Colonic mucosa (tissue), 4 donors: ENCODE results near the gene FAM3B. TPM values are rescaled to one million over a fixed set of nuclear protein-coding genes. Genes with fewer than 3 reads are reported as not detected.
A peak's percentile ranks its signal among the peaks of the same experiment; 100 is the strongest.
"Not testable (repeated sequence)": the region's sequence is repeated elsewhere in the genome, so short reads cannot be mapped to it uniquely, and the experiment has no call there.

Experiments
- DNase-seq: peaks from one replicate; pipeline ENCODE4 v3.0.0-alpha.2; 2020
- H3K27ac ChIP-seq: fragments of 200-600 bp; one replicate; pipeline ENCODE4 v1.8.0; 2021
- H3K27me3 ChIP-seq: fragments of 200-600 bp; one replicate; pipeline ENCODE4 v1.8.0; 2021
- H3K36me3 ChIP-seq: fragments of 200-600 bp; one replicate; pipeline ENCODE4 v1.8.0; 2021
- H3K4me1 ChIP-seq: fragments of 200-600 bp; one replicate; pipeline ENCODE4 v1.8.0; 2021; ENCODE audit warnings: mild to moderate bottlenecking
- H3K4me3 ChIP-seq: fragments of 200-600 bp; one replicate; pipeline ENCODE4 v1.8.0; 2021
- H3K9ac ChIP-seq, 2 donors: one replicate each; pipeline ENCODE4 v1.7.0; 2013; ENCODE audit warnings: control low read depth in 2 of 2, low read depth in 2 of 2, low read length in 2 of 2
- H3K9me3 ChIP-seq: fragments of 200-600 bp; one replicate; pipeline ENCODE4 v1.8.0; 2021
- intact Hi-C: fragments of 100-400 bp; cut with DNase I; formaldehyde crosslinking; loops from one replicate; pipeline ENCODE4 v1.14.1; 2022
- total RNA-seq, 2 donors: library from RNA; stranded (reverse); fragmentation: NEBNext Ultra II Directional in 1 of 2; extraction: Animal tissue kit (Norgen Biotek cat#: 25700) in 1 of 2; gene quantifications; one replicate each; pipeline ENCODE4 v1.2.1, GENCODE V29; 2021
- TF ChIP-seq, protein P1 (sequence below): fragments of 200-600 bp; IDR thresholded peaks from one replicate; pipeline ENCODE4 v1.8.0; 2022; ENCODE audit warnings: antibody characterized with exemption, mild to moderate bottlenecking
- donor health status: healthy.
- donor health status: DM: no; HTN: no; CAD: no.
- donor health status: DM: no; HTN: no; CAD: no.

Gene FAM3B
- total RNA-seq, 2 donors from 2014 or later: 0.35 to 0.90 TPM

DNA sequence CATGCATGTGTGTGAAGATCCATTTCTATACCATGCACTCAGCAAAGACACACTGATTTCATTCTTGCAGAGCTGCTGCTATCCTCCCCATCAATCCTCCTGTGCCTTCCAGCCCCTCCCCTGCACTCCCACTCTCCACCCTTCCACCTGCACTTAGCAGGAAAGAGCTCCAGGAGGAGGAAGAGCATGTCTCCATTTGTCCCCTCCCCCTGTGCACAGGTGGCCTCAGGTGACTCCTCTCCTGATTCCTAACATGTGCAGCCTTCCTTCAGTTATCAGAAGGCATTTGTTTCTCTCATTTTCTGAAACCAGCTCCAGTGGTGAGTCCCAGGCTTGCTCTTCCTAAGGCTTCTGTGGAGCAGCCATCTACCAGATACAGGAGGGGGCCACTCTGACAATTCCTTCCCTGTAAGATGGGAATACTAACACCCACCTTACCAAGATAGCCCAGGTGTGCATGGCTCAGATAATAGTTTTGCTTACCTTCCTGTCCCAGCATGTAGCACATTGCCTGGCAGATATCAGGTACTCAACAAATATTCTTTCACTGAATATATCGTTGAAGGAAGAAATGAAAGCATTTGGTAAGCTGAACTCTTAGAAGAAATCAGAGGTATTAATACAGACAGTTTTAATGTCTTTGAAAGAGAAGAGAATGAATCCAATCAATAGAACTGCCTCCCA, 21.9 kb upstream of the FAM3B start:
- DNase-seq: no peak
- Histone ChIP-seq H3K4me3 (no peak overlapping the region), H3K27ac (no peak overlapping the region), H3K27me3 (peaks cover 15% of the 10 kb centered on the region), H3K9me3 (no peaks in the 10 kb centered on the region), H3K36me3 (no peaks in the 10 kb centered on the region), H3K4me1 (no peaks in the 10 kb centered on the region), H3K9ac (no peak overlapping the region)
- TF ChIP-seq, protein P1, sequence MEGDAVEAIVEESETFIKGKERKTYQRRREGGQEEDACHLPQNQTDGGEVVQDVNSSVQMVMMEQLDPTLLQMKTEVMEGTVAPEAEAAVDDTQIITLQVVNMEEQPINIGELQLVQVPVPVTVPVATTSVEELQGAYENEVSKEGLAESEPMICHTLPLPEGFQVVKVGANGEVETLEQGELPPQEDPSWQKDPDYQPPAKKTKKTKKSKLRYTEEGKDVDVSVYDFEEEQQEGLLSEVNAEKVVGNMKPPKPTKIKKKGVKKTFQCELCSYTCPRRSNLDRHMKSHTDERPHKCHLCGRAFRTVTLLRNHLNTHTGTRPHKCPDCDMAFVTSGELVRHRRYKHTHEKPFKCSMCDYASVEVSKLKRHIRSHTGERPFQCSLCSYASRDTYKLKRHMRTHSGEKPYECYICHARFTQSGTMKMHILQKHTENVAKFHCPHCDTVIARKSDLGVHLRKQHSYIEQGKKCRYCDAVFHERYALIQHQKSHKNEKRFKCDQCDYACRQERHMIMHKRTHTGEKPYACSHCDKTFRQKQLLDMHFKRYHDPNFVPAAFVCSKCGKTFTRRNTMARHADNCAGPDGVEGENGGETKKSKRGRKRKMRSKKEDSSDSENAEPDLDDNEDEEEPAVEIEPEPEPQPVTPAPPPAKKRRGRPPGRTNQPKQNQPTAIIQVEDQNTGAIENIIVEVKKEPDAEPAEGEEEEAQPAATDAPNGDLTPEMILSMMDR: no peak
- intact Hi-C loops: no loop called here

DNA sequence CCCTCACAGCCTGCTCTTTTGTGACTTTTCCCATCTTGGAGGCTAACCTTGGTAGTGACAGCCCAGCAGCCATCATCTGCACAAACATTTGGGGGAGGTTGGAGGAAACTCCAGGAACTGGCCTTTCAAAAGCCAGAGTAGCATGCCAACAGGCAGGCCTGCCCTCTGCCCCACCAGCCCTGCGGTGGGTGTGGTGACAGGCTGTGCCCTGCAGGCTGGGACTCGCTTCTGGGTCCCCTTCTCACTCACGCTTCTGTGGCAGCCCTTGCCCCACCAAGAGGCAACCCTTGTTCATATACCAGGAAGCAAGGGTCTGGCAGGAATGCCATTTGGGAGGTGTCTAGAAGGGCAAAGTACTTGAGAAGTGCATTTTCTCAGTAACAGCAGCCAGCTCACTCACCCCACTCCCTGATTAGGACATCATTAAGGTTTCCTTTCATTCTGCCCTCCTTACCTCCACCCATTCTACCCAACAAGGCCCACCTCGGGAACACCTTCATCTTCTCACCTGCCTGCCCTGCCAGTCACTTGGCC, 20.8 kb upstream of the FAM3B start:
- Histone ChIP-seq H3K9me3 (no peaks in the 10 kb centered on the region), H3K9ac (peak overlapping the region in 1 of 2 donors; percentile 12), H3K27me3 (peaks cover 13% of the 10 kb centered on the region), H3K4me3 (no peak overlapping the region), H3K27ac (no peak overlapping the region), H3K4me1 (no peaks in the 10 kb centered on the region), H3K36me3 (no peaks in the 10 kb centered on the region)
- intact Hi-C loops: no loop called here
- TF ChIP-seq, protein P1: no peak
- no peak for DNase-seq

DNA sequence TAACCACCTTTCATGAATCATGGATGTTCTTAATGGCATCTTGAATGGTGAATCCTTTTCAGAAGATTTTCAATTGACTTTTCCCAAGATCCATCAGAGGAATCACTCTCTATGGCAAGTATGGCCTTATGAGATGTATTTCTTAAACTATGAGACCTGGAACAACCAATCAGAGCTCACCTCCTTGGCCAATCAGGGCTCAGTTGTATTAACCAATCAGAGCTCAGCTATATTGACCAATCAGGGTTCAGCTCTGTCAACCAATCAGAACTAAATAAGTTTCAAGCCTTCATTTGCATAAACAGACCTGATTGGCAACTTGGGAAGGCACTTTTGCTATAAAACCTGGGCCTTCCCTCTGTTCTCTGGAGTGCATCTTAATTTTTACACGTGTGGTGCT, 13.6 kb upstream of the FAM3B start:
- TF ChIP-seq, protein P1: no peak
- Histone ChIP-seq H3K9ac (no peak overlapping the region), H3K4me3 (no peak overlapping the region), H3K36me3 (no peaks in the 10 kb centered on the region), H3K27me3 (no peaks in the 10 kb centered on the region), H3K4me1 (no peaks in the 10 kb centered on the region), H3K27ac (no peak overlapping the region), H3K9me3 (no peaks in the 10 kb centered on the region)
- no peak for DNase-seq
- intact Hi-C loops: no loop called here

DNA sequence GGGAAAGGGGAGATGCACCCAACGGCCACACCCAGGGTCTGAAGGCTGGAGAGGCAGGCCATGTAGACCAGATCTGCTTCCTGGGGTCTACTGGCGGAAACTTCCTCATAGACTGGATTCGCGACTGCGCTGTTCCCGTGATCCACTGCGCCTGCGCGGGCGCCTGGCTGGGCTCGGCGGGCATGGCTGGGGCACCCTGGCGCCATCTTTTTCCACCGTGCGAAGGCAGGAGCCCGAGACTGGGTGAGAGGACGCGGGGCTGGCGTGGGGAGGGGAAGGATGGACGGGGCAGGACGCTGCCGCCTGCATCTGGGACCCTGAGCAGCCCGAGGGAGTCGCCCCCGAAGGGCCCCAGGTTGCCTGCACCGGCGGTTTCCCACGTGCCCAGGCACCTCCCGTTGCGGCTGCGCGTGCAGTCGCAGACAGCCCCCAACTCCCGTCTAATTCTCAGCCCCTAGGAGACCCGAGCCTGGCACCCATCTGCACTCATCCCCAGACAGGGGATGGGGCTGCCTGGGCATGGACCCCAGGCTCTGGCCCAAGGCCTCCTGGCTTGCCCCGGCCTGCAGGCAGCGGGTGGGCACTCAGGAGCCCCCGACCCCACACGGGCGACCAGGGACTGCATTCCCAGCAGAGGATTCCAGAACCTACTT, 12.4 kb upstream of the FAM3B start:
- Histone ChIP-seq H3K9ac (no peak overlapping the region), H3K4me1 (no peaks in the 10 kb centered on the region), H3K36me3 (no peaks in the 10 kb centered on the region), H3K27ac (no peak overlapping the region), H3K4me3 (no peak overlapping the region), H3K9me3 (no peaks in the 10 kb centered on the region), H3K27me3 (no peaks in the 10 kb centered on the region)
- intact Hi-C loops: no loop called here
- DNase-seq: no peak
- TF ChIP-seq, protein P1: no peak

DNA sequence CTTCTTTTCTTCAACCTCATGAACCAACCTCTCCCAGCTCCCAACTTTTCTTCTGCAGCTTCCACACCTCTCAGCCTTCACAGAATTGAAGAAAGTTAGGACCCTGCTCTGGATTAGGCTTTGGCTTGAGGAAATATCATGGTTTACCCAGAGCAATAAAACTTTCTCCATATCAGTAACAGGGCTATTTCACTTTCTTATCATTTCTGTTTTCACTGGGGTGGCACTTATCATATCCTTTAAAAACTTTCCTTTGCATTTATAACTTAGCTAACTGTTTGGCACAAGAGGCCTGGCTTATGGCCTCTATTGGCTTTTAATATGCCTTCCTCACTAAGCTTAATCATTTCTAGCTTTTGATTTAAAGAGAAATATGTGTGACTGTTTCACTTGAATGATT, 9.4 kb upstream of the FAM3B start:
- DNase-seq: no peak
- Histone ChIP-seq H3K4me1 (no peaks in the 10 kb centered on the region), H3K9me3 (no peaks in the 10 kb centered on the region), H3K36me3 (no peaks in the 10 kb centered on the region), H3K27ac (no peak overlapping the region), H3K27me3 (peaks cover 7% of the 10 kb centered on the region), H3K9ac (no peak overlapping the region), H3K4me3 (no peak overlapping the region)
- intact Hi-C loops: no loop called here
- TF ChIP-seq, protein P1: no peak

DNA sequence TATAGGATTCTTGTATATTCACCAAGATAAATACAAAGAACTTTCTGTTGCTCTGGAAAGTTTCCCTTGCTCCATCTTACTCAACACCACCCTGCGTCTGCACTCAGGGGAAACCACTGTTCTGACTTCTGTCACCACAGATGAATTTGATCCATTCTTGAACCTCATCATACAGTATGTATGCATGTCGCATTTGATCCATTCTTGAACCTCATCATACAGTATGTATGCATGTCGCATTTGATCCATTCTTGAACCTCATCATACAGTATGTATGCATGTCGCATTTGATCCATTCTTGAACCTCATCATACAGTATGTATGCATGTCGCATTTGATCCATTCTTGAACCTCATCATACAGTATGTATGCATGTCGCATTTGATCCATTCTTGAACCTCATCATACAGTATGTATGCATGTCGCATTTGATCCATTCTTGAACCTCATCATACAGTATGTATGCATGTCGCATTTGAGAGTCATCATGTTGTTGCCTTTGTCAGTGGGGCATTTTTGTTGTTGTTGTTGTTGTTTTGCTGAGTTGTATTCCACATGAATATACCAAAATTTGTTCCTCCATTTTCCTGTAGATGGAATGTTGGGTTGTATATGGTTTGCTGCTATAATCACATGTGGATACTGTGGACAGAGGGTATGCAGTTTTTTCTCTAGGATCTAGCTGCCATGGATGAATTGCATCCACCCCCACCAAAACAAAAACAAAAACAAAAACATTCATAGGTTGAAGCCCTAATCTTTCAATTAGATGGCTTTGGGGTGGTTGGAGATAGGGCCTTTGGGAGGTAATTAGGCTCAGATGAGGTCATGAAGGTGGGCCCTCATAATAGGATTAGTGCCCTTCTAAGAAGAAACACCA, 3.1 kb upstream of the FAM3B start:
- H3K9me3 ChIP-seq, H3K9ac ChIP-seq, H3K4me1 ChIP-seq, H3K27ac ChIP-seq, H3K4me3 ChIP-seq, H3K36me3 ChIP-seq, intact Hi-C loops, DNase-seq: not testable (repeated sequence)
- H3K27me3 ChIP-seq: peaks cover 36% of the 10 kb centered on the region
